ENCODE measurements around the gene NHSL2.

Gene NHSL2

GRCh38 chrX:72123471-72124185 is 213.0 kb downstream of the NHSL2 start:
- no peak for TF ChIP-seq CTCF (IDR thresholded peaks at IDR 0.05; ENCODE audit: low read length, missing control alignments)
- peak; percentile 58 for DNase-seq (ENCODE audit: low read depth)
- H3K4me3 ChIP-seq (replicated peaks; ENCODE audit: low read depth, low read length), result no peak overlapping the region

GRCh38 chrX:72124540-72125201 is 214.0 kb downstream of the NHSL2 start:
- H3K4me3 ChIP-seq (replicated peaks; ENCODE audit: low read depth, low read length), result no peak overlapping the region
- no peak for TF ChIP-seq CTCF (IDR thresholded peaks at IDR 0.05; ENCODE audit: low read length, missing control alignments)
- no peak for DNase-seq (ENCODE audit: low read depth)

GRCh38 chrX:72125331-72126047 is 214.8 kb downstream of the NHSL2 start:
- no peak for DNase-seq (ENCODE audit: low read depth)

GRCh38 chrX:72126048-72126415 is 215.4 kb downstream of the NHSL2 start:
- no peak overlapping the region for H3K4me3 ChIP-seq (replicated peaks; ENCODE audit: low read depth, low read length)
- DNase-seq (ENCODE audit: low read depth), result peak; percentile 25
- no peak for TF ChIP-seq CTCF (IDR thresholded peaks at IDR 0.05; ENCODE audit: low read length, missing control alignments)

More at GRCh38 chrX:72125331-72126047, 214.8 kb downstream of the NHSL2 start:
- no peak for TF ChIP-seq CTCF (IDR thresholded peaks at IDR 0.05; ENCODE audit: low read length, missing control alignments)
- no peak overlapping the region for H3K4me3 ChIP-seq (replicated peaks; ENCODE audit: low read depth, low read length)

- H3K4me3 ChIP-seq (replicated peaks; ENCODE audit: low read depth, low read length), result no peak overlapping the region
- DNase-seq (ENCODE audit: low read depth), result peak; percentile 88
- TF ChIP-seq CTCF (IDR thresholded peaks at IDR 0.05; ENCODE audit: low read length, missing control alignments), result peak; percentile 75
Measured at GRCh38 chrX:72126539-72127140, 216.0 kb downstream of the NHSL2 start.

GRCh38 chrX:72127332-72127731 is 216.7 kb downstream of the NHSL2 start:
- no peak for DNase-seq (ENCODE audit: low read depth)
- H3K4me3 ChIP-seq (replicated peaks; ENCODE audit: low read depth, low read length), result no peak overlapping the region
- TF ChIP-seq CTCF (IDR thresholded peaks at IDR 0.05; ENCODE audit: low read length, missing control alignments), result no peak

All from fibroblast of pulmonary artery (primary cell).